GM11168 (cell line): Measurements from ENCODE around the gene DAB2IP.
"Not testable (repeated sequence)": the region's sequence is repeated elsewhere in the genome, so short reads cannot be mapped to it uniquely, and the experiment has no call there.

Experiments used
- in situ Hi-C: fragments of 300-500 bp; cut with MboI; formaldehyde crosslinking; loops from one replicate; pipeline ENCODE4 v1.12.0; 2022; ENCODE audit warnings: low sequenced_read_pairs; ENCODE audit not compliant: unreplicated experiment

The DAB2IP gene

DNA sequence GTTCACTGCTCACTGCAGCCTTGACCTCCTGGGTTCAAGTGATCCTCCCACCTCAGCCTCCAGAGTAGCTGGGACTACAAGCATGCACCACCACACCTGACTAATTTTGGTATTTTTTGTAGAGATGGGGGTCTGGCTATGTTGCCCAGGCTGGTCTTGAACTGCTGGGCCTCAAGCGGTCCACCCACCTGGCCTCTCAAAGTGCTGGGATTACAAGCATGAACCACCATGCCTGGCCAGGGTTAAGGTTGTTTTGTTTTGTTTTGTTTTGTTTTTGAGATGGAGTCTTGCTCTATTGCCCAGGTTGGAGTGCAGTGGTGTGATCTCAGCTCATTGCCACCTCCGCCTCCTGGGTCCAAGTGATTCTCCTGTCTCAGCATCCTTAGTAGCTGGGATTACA lies 28.0 kb upstream of the DAB2IP start:
- in situ Hi-C loops: not testable (repeated sequence)

DNA sequence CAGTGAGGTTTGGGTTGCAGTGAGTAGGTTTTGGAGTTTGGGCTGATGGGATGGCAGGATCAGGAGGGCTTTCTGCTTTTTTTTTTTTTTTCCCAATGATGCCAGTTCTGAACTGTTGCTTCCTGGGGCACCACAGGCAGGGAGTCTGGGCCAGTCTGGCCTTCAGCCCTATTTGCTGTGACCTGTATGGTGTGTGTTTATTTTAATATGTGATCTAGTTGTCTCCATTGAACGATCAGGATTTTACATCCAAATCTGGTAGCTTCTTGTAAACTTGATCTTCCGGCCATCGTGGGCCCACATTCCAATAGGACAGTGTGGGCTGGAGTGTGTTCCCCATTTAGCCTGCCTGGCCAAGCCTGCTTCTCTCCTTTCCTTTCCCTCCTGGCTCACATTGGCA lies 25.8 kb upstream of the DAB2IP start:
- in situ Hi-C loops: no loop called here

DNA sequence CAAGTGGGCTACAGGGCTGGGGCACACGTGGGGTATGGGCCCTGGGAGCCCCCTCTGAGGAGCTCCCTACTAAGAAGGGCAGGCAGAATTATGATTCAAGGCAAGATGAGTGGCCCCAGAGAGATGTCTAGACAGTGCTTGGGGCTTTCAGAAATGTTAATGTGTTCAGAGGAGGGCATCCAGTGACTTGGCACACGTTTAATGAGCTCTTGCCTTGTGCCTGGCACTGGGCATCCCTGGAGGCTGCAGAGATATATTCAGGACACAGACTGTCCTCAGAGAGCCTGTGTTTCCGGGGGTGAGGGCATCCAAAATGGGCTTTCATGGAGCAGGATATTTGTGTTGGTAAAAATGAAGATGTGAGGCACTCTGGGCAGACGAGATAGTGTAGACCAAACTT lies 25.4 kb upstream of the DAB2IP start:
- in situ Hi-C loops: no loop called here

DNA sequence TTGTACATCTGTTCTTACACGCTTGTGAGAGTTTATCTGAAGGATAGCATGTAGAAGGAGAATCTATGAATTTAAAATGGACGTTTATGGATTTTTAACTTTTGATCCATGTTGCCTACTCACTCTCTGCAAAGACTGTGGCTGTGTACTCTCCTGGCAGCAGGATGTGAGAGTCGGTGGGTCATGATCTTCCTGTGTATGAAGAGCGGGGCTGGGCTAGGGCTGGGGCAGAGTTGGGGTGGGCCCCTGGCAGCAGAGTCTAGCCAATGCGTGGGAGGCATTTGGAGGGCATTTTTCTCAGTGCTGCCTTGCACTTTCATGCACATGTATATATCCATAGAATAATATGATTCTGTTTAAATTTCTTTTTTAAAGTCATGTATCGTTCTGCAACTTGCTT lies 24.0 kb upstream of the DAB2IP start:
- in situ Hi-C loops: no loop called here

DNA sequence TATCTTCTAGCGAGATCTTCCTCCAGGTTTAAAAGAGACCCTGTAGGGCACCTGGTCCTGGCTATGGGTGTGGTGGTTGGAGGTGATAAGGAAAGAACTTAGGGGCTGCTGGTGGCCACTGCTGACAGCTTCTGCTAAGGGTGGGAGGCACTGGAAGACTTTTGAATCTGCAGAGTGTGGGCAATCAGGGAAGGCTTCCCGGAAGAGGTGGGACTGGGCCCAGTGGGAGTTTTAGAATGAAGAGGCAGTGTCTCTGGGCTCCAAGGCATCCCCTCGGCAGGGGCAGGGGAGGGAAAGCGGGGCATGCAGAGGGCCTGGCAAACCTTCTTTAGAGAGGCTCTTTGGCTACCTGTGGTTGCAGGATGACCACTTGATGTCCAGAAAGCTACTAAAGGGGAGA lies 23.0 kb upstream of the DAB2IP start:
- in situ Hi-C loops: no loop called here

DNA sequence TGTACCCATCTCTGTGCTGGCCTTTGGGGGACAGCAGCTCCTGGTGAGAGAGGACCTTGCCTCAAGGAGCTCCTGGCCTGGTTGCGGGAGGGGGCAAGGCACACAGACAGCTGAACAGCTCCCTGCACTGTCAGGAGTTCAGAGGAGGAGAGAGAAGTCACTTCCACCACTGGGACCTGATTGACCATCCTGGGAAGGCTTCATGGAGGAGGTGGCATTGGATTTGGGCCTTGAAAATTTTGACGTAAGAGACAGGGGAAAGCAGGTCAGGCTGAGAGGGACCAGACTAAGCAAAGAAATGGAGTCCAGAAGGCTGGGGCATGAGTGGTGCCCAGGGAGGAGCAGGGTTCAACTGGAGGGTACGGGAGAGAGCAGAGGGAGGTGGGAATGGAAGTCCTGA lies 20.3 kb upstream of the DAB2IP start:
- in situ Hi-C loops: no loop called here

DNA sequence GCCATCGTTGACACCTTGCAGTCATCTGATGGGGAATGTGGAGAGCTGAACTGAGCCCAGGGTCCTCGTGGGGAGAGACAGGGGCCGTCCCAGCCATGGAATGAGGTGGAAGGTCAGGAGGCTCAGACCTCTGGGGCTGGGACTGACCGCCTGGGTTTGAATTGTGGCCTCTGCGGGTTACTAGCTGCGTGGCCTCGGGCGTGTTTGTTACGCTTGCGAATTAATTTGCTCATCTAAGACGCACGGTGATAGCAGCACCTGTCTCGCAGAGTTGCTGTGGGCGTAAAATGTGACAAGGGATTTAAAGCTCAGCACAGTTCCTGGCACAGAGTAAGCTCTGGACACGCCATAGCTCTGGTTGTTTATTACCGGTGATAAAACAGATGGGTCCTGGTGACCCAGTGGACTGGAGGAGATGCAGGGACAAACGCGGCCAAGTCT lies 19.4 kb upstream of the DAB2IP start:
- in situ Hi-C loops: no loop called here

- in situ Hi-C loops: no loop called here
These were observed 18.2 kb upstream of the DAB2IP start for GRCh38 chr9:121633119-121633714.

DNA sequence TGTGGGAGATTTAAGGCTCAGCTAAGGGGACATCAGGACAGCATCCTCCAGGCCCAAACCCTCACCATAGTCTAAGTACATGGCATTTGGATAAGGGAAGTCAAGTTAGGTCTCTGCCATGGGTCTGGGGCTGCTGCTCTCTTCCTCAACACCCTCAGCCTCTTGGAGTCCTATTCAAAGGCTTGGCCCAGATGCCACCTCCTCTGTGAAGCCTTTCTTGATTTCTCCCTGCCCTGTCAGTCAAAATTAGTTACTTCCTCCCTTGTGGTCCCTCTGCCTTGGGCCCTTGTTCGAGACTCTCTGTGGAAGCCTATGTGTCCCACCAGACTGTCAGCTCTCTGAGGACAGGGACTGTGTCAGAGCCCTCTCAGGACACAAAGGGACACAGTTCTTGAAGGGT lies 17.7 kb upstream of the DAB2IP start:
- in situ Hi-C loops: no loop called here

DNA sequence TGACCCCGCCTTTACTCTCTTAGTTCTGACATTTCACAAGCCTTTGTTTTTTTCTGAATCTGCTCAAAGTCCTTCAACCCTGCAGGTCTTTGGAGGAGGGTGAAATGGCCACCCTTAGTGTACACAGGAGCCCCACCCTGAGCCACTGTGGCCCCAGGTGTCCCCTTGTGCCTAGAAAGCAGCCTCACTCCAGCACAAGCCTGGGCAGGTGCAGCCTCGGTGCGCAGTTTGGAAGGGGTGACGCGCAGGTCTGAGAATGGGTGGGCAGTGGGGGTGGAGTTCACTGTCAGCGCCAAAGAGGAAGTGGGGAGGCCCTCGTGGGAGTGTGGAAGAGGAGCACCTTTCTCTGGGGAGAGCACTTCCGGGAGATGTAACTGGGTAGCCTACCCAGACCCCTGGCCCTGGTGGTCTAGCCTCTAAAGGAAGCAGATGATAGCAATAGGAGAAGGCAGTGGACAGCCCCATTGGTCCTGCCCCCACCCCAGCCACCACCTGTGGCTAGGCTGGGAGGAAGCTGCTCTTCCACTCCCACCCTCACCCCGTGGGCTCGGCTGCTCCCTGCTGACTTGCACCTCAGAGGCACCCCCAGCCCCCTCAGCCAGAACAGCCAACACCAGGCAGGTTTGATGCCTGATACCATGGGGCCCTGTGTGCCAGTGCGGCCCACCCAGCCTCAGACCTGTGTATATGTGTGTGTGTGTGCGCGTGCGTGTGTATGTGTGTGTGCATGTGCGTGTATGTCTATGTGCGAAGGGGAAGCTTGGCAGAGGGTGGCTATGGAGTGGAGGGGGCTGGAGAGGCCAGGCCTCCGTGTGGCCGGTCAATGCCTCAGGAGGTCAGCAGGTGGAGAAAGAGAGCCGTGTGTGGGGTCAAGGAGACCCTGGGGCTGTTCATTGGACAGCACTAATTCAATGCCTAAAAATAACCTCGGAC lies 16.8 kb upstream of the DAB2IP start:
- in situ Hi-C loops: no loop called here

GRCh38 chr9:121635300-121635876 lies 16.0 kb upstream of the DAB2IP start:
- in situ Hi-C loops: no loop called here

- in situ Hi-C loops: no loop called here
These were observed 15.0 kb upstream of the DAB2IP start for GRCh38 chr9:121636341-121636865.

DNA sequence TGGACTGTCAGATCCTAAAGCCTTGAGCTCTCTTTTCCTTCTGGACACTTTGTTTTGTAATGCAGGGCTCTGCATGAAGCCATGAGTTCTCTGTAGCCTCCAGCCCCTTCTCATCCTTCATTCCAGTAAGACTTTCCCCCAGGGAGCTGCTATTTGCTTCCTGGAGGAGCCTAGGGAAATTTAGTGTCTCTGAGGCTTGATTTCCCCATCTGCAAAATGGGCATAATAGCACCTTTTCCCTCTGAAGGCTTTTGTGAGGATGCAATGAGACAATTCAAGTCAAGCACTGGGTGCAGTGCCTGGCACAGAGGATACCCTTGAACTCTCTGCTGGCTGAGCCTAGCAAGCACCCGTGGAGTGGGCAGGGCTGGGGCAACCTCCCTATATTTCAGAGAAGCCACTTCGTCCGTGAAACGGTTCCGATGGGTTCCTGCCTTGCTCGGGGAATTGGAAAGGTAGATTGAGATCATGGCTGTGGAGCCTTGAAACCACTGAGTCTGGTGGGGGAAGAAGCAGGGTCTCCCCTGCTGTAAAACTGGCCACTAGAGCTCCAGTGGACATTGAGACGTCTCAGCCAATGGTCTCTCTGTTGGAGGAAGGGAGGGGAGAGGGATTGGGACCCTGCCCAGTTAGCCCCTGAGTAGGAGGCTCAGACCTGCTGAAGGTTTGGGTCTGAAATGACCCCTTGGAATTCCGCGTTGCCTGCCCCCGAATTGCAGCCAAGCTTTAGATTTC lies 14.3 kb upstream of the DAB2IP start:
- in situ Hi-C loops: no loop called here

DNA sequence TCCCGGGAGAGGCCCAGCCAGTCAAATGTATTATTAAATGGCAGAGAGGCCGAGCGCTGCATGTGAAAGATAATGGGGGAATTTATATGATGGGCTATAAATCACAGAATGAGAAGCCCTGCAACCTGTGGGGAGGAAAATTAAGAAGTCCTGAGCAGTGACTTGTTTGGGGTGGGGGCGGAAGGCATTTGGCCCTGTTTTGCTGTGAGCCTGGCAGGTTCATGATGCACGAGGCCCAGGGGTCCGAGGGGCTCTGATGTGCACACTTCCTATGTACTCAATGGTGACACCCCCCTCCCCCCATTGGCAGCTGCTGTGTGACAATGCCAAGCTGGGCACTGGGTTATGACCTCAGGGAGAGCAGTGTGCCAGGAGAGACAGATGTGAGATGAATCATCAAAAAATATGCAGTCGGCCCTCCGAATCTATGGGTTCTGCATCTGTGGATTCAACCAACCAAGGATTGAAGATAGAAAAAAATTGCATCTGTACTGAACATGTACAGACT lies 13.7 kb upstream of the DAB2IP start:
- in situ Hi-C loops: no loop called here

DNA sequence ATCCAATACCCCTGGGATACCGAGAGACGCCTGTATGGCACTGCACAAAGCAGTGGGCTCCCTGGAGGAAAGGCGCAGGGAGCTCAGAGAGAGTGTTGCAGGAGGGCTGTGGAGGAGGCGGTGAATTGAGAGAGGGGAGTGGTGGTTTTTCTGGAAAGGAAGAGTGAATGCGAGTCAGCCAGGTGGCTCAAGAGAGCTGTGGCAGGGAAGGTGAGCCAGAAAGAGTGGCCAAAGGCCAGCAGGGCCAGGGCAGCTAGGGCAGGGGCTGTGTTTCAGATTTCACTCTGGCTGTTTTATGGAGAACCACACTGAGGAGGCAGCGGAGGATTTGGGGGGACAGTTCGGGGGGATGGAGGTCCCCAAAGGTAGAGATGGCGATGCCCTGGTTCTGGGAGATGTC lies 13.0 kb upstream of the DAB2IP start:
- in situ Hi-C loops: no loop called here

DNA sequence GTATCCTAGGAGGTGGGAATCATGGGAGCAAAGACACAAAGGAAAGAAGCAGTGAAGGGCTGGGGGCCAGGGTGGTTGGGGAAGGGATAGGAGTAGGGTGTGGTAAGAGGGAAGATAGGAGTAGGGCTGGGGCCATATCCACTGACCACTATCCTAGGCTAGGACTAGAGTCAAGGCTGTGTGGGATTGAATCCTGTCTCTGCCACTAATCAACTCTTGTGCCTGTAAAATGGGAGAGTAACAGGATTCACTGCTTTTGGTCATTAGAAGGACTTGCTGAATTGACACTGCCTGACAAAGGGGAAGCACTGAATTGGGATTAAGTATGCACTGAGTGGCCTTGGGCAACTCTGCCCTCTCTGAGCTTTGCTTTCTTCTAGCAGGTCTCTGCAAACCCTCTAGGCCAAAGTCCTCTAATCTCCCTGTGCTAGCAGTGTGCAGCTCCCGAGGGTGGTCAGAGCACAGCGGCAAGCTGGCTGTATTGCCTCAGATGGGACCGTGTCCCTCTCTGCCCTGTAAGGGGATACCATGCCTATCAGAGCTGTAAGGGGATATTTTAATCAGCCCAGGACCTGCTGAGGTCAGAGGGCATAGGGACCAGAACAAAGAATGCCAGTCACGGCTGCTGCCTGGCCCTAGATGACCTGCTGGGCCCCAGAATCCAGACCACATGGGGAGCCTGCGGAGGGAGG lies 12.4 kb upstream of the DAB2IP start:
- in situ Hi-C loops: no loop called here

DNA sequence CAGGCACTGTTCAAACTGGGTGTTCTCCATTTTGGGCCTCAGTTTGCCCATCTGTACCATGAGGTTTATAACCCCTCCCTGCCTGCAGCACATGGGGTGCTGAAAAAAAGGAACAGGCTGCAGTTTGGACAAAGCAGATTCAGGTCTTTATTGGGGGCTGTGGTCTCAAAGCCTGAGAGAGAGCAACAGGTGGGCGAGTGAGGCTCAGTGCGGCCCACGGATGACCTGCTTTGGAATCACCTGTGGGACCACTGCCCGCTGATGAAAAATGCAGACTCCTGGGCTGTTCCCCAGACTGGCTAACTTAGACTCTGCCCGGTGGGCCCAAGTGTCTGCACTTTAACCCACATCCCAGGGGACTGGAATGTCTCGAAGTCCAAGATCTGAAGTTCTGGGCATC lies 11.8 kb upstream of the DAB2IP start:
- in situ Hi-C loops: no loop called here

- in situ Hi-C loops: no loop called here
These were observed 11.4 kb upstream of the DAB2IP start for GRCh38 chr9:121640076-121640475.

- in situ Hi-C loops: no loop called here
These were observed 10.8 kb upstream of the DAB2IP start for GRCh38 chr9:121640491-121641223.
